ENCODE results near the gene HELZ2.

HELZ2 gene

GRCh38 chr20:63541371-63541770, 32.7 kb downstream of the HELZ2 start:
- TF ChIP-seq, protein P1, sequence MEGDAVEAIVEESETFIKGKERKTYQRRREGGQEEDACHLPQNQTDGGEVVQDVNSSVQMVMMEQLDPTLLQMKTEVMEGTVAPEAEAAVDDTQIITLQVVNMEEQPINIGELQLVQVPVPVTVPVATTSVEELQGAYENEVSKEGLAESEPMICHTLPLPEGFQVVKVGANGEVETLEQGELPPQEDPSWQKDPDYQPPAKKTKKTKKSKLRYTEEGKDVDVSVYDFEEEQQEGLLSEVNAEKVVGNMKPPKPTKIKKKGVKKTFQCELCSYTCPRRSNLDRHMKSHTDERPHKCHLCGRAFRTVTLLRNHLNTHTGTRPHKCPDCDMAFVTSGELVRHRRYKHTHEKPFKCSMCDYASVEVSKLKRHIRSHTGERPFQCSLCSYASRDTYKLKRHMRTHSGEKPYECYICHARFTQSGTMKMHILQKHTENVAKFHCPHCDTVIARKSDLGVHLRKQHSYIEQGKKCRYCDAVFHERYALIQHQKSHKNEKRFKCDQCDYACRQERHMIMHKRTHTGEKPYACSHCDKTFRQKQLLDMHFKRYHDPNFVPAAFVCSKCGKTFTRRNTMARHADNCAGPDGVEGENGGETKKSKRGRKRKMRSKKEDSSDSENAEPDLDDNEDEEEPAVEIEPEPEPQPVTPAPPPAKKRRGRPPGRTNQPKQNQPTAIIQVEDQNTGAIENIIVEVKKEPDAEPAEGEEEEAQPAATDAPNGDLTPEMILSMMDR (IDR thresholded peaks at IDR 0.05): no peak
- Histone ChIP-seq H3K27ac (no peak overlapping the region), H3K4me3 (no peak overlapping the region)
- DNase-seq (ENCODE audit: low spot score): no peak

DNA sequence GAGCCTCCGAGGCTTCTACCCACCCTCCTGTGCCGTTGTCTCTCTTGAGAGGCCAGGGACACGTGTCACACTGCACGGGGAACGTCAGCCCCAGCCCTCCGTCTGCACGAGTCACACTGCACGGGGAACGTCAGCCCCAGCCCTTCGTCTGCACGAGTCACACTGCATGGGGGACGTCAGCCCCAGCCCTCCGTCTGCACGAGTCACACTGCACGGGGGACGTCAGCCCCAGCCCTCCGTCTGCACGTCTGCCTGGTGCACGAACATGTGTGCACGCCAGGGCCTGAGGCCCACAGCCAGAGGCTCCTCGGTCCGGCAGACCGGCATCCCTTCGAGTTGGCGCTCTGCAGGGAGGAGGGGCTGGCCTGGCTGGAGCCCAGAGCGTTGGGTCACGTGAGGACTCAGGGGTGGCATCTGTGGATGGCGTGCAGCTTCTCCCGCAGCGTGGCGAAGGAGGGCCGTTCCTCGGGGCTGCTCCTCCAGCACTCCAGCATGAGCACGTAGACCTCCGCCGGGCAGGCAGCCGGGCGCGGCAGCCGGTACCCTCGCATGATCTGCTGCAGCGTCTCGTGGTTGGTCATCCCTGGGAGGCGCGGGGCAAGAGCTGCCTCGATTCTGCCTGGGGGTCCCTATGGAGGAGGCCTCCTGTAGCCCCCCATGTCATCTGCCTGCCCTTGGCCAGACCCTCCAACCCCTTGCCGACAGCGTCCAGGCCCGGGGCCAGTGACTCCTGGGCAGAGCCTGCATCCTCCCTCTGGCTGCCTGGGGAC, 33.4 kb downstream of the HELZ2 start:
- Histone ChIP-seq H3K27ac (no peak overlapping the region), H3K4me3 (no peak overlapping the region)
- TF ChIP-seq, protein P1 (IDR thresholded peaks at IDR 0.05): no peak
- no peak for DNase-seq (ENCODE audit: low spot score)

DNA sequence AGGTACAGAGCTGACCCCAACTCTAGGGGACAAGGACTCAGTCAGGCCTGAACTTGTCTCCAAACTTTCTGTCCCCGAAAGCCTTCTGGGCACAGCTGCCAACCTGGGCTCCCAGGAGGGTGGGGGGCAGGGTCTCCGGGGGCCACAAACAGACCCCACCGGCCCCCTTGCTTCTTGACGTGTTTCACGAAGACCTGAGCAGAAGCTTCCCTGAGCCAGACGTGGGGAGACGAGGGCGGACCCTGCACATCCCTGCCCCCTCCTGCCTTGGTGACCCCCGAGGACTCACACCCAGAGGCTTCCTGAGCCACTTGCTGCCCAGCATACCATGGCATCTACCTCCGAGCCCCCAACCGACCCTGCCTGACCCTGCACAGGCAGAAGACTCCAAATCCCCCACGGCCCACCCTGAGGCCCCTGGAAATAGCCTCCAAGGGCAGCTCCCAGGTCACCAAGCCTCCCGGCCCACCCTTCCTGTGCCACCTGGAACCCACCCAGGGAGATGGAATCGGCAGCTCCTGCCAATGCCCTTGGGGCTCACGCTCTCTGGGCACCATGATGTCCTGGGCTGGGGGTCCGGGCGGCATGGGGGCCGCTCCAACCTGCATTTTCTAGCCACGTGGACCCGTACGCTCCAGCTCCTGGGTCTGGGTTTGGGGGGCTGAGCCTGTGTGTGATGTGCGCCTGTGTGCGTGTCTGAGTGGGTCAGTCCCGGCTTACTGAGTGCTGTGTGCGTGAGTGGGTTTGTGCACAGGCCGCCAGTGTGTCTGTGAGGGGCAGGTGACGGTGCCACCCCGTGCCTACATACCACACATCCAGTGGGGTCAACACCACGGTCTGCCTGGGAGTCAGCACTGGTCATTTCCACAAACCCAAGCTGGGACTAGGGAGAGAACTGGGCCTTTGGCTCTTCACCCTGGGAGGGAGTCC, 34.3 kb downstream of the HELZ2 start:
- no peak for DNase-seq (ENCODE audit: low spot score)
- no peak overlapping the region for H3K4me3 ChIP-seq
- no peak overlapping the region for H3K27ac ChIP-seq
- TF ChIP-seq, protein P1 (IDR thresholded peaks at IDR 0.05): no peak

DNA sequence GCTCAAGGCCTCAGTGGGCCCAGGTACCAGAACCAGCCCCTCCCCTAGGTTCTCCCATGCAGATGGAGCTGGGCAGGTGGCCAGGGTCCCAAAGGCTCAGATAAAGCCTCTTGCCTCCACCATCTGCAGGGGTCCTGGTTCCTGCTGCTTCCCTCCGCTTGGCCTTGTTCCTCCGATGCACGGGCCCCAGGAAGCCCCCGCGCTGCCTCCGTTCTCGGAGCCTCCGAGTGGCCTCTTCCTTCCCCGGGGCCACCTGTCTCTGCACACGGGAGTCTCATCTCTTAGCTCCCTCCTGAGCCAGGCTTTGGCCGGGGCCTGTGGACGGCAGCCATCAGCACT, 35.0 kb downstream of the HELZ2 start:
- H3K27ac ChIP-seq: no peak overlapping the region
- TF ChIP-seq, protein P1 (IDR thresholded peaks at IDR 0.05): no peak
- no peak for DNase-seq (ENCODE audit: low spot score)
- no peak overlapping the region for H3K4me3 ChIP-seq

- TF ChIP-seq, protein P1 (IDR thresholded peaks at IDR 0.05): peak; percentile 9
- Histone ChIP-seq H3K27ac (peak overlapping the region in 1 of 2 donors; percentile 56), H3K4me3 (peak overlapping the region; percentile 60)
- no peak for DNase-seq (ENCODE audit: low spot score)
Measured at GRCh38 chr20:63538204-63539091, 35.6 kb downstream of the HELZ2 start.

- Histone ChIP-seq H3K27ac (peak overlapping the region in 1 of 2 donors; percentile 56), H3K4me3 (peak overlapping the region; percentile 60)
- DNase-seq (ENCODE audit: low spot score): no peak
- TF ChIP-seq, protein P1 (IDR thresholded peaks at IDR 0.05): peak; percentile 97
Measured at GRCh38 chr20:63537525-63538203, 36.4 kb downstream of the HELZ2 start.

Data from coronary artery (tissue), 2 donors.